Measurements from ENCODE around the gene PPP1R8.

GRCh38 chr1:27849951-27850350 lies 19.4 kb downstream of the PPP1R8 start:
- TF ChIP-seq, protein P1, sequence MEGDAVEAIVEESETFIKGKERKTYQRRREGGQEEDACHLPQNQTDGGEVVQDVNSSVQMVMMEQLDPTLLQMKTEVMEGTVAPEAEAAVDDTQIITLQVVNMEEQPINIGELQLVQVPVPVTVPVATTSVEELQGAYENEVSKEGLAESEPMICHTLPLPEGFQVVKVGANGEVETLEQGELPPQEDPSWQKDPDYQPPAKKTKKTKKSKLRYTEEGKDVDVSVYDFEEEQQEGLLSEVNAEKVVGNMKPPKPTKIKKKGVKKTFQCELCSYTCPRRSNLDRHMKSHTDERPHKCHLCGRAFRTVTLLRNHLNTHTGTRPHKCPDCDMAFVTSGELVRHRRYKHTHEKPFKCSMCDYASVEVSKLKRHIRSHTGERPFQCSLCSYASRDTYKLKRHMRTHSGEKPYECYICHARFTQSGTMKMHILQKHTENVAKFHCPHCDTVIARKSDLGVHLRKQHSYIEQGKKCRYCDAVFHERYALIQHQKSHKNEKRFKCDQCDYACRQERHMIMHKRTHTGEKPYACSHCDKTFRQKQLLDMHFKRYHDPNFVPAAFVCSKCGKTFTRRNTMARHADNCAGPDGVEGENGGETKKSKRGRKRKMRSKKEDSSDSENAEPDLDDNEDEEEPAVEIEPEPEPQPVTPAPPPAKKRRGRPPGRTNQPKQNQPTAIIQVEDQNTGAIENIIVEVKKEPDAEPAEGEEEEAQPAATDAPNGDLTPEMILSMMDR (IDR thresholded peaks at IDR 0.05; ENCODE audit: low read depth, low read length): no peak
- no peak for TF ChIP-seq EZH2phosphoT487 (IDR thresholded peaks at IDR 0.05; ENCODE audit: low read depth)

Data from OCI-LY3 (cell line).